Skin epidermis (tissue), 12 donors: ENCODE data around the gene INPP4B.

Experiments
- H3K27ac ChIP-seq, 21 experiments: fragments of 200-600 bp; sonication (generic) in 11 of 21; one replicate each; pipeline ENCODE4 v1.5.0; 2020; ENCODE audit warnings: mild to moderate bottlenecking in 3 of 21, inconsistent platforms in 2 of 21, moderate library complexity in 2 of 21
- H3K4me3 ChIP-seq, 7 experiments: fragments of 200-600 bp; sonication (generic) in 2 of 7; one replicate each; pipeline ENCODE4 v1.5.0; 2020; ENCODE audit warnings: inconsistent platforms in 2 of 7, mild to moderate bottlenecking in 2 of 7, moderate library complexity in 1 of 7

The INPP4B gene

DNA sequence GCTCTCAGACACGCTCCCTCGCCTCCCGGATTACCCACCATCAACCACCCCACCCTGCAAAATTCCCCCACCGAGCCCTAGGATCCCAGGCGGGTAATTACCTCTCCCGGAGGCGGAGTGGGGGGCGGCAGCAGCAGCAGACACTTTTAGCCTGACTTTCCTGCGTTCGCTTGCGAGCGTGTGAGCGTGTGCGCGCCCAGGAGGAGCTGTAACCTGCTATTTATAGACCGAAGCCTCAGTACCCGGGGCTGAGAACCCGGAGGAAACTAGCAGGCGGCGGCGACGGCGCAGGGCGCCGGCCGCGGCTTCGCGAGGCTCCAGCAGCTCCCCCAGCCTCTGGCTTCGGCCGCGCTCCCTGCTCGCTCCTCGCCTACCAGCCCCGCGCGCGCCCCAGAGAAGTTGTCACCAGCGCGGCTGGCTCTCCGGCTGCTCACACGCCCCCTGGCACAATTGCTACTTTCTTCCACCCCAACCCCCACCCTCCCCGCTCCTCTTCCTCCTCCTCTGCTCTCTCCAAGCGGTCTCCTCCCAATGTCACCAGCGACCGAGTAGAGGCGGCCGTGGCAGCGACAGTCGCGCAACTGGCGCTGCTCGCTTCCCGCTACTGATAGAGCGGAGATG is at the start of gene INPP4B:
INPP4B (minus strand) TSS at position 194 of the 621 bp plus-strand sequence.
- peak within 1 kb of the TSS; percentile 36 to 64 (median 45) for H3K4me3 ChIP-seq
- H3K27ac ChIP-seq, result peak within 1 kb of the TSS in 6 of 21 experiments; percentile 3 to 72 (median 44)

DNA sequence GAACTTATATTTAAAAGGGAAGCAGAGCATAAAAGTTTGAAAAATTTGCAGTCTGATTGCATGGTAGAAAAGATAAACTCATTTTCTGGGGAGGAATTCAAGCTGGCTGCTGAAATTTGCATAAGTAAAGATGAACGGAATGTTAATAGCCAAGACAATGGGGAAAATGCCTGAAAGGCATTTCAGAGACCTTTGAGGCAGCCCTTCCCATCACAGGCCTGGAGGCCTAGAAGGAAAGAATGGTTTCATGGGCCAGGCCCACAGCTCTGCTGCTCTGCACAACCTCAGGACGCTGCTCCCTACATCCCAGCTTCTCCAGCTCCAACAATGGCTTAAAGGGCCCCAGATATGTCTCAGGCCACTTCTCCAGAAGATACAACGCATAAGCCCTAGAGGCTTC is 46.9 kb upstream of the INPP4B start:
- Histone ChIP-seq H3K27ac (no peak overlapping the region), H3K4me3 (no peak overlapping the region)

DNA sequence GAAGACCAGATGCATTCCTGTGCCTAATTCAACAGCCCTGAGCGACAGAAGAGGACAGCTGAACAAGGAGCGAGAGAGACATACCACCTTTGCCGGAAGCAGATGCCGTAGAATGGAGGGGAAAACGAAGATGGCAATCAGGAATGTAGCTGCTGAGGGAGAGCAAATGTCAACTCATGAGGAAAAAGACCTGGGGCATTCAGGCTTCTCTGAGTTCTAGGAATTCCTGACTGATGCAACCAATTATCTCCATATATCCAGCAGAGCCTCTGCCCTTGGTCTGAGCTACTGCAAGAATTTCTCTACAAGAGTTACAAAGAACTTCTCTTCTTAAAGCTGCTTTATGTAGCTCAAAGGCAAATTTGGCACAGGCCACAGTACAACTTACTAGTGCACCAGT is 40.5 kb upstream of the INPP4B start:
- no peak overlapping the region for H3K4me3 ChIP-seq
- H3K27ac ChIP-seq, result no peak overlapping the region

DNA sequence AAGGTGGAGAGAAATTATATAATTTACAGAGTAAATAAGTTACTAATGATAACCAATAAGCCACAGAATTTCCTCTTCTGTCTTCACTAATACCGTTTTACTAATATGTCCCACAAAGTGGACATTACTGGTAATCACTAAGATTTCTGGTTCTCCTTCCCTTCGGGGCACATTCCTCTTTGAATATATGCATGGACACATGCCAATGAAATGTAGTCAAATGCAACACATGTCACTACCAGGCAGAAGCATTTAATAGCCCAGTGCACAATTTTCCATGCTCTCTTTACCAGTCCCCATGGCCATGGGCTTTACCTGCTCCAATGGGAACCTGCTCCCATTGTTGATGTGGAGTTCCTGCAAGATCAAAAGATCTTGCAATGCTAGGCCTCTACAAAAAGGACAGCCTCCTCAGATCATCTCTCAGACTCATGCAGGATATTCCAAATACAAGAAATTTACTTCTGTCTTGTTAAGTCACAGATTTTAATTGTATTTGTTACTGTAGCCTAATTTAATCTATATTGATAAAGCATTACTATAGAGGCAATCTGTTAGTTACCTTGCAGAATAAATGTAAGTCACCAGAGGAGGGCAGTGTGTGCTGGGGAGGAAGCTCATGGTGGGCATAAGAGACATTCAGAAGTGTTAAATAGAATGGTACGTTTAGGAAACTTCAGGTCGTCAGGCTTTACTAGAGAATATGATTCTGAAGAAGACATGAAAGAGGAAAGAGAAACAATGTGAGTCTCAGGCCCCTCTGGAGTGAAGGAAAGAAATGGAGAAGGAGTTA is 37.1 kb upstream of the INPP4B start:
- Histone ChIP-seq H3K4me3 (no peak overlapping the region), H3K27ac (no peak overlapping the region)

DNA sequence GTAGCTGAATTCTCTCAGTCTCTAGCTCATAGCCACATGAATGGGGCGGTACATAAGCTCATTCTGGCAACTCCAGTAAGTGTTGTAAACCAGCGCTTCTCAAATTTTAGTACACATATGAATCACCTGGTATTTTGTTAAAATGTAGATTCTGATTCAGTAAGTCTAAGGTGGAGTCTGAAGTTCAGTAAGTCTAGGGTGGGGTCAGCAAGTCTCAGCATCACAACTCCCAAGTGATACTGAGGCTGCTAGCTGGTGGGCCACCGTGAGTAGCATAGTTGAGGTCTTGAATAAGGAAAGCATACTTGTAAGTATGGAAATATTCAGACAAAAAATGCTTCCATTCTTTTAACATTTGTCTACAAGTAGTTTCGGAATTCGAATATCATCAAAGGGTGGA is 36.1 kb upstream of the INPP4B start:
- Histone ChIP-seq H3K4me3 (no peak overlapping the region), H3K27ac (no peak overlapping the region)

DNA sequence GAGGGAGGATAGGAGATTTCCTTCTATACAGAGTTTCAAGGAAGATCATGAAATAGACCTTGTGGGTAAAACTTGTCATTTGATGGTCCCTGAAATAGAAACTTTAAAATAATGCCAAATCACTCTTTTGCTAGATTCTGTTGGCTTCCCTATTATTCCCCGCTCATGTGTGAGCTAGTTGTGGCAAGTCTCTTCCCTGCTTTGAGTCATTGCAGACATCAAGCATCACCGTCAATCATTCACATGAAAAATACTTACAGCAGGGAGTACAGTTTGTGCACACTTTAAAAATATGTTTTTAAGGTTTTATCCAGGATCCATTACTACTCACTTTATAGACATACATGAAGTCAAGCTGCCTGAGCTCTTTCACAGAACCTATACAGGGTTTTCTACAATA is 35.2 kb upstream of the INPP4B start:
- no peak overlapping the region for H3K27ac ChIP-seq
- H3K4me3 ChIP-seq, result no peak overlapping the region

DNA sequence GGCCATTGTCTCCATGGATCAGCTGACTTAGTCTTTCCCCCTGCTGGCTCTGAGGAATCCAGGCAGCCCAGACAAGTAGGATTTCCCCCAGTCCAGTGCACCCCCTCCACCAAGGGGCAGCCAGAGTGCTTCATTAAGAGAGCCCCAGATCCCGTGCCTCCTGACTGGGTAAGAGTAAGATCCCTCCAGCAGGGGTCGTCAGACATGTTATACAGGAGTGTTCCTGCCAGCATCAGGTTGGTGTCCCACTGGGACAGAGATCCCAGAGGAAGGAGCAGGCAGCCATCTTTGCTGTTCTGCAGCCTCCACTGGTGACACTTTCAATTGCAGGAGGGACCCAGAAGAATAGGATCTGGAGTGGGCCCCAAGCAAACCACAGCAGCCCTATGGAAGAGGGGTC is 29.0 kb upstream of the INPP4B start:
- no peak overlapping the region for H3K27ac ChIP-seq
- no peak overlapping the region for H3K4me3 ChIP-seq

DNA sequence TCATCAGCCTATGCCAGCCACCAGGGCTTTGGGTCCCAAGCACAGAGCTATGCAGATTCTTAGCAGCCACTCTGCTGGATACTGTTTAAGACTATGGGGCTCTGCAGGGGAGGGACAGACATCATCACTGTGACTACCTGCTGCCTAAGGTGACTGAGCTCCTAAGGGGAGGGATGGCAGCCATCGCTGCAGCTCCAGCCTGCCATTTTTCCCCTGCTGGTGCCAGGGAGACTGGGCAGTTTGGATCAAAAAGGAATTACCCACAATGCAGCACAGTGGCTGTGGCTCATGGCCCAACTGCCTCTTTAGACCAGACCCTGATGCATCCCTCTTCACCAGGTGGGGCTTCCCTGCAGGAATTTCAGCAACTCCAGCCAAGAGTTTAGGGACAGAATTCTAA is 28.6 kb upstream of the INPP4B start:
- Histone ChIP-seq H3K27ac (no peak overlapping the region), H3K4me3 (no peak overlapping the region)

DNA sequence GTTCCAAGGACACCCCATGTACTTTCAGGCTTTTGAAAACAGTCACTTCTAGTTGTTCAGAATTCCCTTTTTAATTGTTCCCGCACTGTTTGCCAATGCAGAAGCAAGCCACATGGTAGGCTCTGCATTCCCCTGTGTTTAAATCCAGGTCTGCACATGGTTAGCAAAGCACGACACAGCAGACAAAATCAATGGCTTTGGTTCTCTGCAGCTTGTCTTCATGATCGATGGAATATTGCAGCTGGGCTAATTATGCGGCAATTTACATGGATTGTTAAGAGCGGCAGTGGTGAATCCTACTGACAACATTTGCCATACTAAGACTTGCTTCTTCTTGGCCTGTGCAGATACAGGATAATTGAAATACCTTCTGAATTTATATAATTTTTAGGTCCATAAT is 20.6 kb upstream of the INPP4B start:
- no peak overlapping the region for H3K27ac ChIP-seq
- H3K4me3 ChIP-seq, result no peak overlapping the region

DNA sequence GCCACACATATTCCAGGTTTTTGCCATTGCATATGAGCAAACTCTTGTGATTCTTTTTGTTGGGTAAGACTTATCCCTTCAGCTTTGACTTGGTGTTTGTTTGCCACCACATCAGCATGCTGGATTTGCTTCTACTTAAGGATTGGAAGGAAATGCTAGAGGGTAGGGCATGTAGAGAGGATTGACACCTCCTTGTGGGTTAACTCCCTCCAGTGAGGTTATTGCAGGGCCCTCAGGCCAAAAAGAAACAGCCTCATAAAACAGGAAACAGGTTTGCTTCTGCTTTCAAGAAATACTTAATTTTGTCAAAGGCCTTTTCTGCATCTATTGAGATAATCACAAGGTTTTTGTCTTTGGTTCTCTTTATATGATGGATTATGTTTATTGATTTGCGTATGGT is 15.2 kb upstream of the INPP4B start:
- no peak overlapping the region for H3K4me3 ChIP-seq
- H3K27ac ChIP-seq, result no peak overlapping the region

DNA sequence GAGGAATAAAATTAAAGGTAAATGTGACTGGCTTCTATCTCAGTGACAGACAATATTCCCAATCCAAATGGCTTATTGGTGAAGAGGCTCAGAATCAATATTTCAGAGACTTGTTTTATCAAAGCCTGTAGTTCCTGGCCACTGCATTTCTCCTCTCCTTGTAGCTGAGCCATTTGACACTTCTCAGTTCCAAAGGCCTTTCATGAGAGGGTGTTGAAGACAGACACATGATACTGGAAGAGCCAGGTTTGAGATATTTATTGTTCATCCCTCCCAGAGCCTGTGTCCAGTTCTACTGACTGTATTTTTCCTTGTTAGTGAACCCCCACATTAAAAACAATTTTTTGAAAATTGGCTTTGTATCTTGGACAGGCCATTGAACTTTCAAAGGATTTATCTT is 12.9 kb upstream of the INPP4B start:
- no peak overlapping the region for H3K4me3 ChIP-seq

DNA sequence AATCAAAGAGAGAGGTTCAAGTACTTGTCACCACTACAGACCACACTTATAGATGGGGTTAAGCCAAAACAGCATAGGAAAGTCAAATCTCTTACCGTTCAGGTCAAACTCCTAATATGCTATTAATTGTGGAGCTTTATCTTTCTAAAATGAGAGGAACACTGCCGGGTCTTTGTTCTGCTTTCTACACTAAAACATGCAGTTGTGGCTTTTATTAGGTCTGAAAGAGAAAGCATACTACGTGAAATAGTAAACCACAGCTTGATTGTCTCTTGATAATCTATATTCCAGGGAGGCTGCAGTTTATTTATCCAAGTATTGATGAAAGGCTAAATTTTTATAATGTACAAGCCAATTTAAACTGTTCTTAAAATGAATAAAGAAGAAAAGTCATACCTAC is 12.3 kb upstream of the INPP4B start:
- Histone ChIP-seq H3K4me3 (no peak overlapping the region), H3K27ac (no peak overlapping the region)

More for the DNA sequence above, 12.9 kb upstream of the INPP4B start:
- no peak overlapping the region for H3K27ac ChIP-seq

DNA sequence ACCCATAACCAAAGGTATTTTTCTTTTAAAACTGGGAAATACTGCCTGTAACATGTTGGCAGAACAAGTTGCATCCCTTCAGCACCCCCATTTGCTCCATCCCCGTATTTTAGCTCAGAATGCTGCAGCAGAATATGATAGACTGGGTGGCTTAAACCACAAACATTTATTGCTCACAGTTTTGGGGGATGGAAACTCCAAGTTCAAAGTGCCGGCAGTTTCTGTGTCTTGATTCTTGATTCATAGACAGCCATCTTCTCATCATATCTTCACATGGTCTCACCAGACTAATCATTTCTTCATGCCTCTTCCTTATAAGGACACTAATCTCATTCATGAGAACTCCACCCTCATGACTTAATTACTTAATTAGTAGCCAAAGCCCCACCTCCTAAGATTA is 10.5 kb upstream of the INPP4B start:
- no peak overlapping the region for H3K27ac ChIP-seq
- H3K4me3 ChIP-seq, result no peak overlapping the region

DNA sequence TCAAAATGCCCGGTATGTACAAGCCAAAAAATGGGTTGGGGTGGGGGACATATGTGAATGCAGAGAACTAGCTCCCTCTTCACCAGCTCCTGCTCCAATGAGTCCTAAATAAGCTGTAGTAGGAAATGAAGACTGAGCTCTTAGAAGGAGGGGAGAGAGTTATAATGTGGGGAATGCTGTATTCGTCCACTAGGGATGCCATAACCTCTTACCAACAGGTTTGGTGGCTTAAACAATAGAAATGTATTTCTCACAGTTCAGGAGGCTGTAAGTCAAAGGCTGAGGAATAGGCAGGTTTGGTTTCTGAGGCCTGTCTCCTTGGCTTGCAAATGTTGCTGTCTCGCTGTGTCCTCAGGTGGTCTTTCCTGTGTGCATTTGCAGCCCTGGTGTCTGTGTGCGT is 4.4 kb upstream of the INPP4B start:
- no peak overlapping the region for H3K27ac ChIP-seq
- no peak overlapping the region for H3K4me3 ChIP-seq

DNA sequence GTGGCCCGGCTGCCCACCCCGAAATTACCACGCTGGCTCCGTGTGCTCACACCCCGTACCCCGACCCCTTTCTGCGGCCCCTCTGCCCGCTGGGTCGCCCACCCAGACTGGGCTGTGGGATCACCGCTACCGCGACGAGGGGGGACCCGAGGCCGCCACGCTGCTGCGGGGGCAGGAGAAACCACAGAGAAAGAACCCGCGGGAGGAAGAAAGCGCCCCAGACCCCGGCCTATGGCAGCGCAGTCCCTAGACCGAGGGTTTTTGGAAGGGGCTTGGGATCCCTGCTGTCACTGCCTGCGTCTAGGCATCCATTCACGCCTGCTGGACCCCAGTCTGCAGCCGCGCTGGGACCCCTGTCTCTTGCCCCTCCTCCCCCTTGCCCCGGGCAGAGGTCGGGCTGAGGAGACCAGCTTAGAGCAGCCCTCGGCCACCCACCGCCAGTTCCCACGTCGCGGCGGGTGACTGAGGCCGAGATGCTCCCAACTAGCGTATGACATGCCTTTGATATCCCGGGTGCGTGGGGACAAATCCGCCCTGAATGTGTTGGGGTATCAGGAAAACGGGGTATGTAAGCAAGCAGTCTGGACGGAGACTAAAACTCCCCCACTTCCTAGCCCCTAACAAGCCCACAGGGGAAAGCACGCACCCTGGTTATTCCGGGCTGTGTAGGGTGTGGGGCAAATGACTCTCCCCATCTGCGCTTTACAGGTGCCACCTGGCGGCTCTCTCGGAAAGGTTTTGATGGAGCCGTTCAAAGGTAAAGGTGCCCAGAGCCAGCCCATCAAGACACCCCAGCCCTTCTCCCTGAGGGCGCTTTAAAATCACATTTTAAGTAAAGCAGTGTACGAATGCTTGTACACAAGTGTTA is 862 bp upstream of the INPP4B start:
- H3K4me3 ChIP-seq, result peak overlapping the region; percentile 36 to 64 (median 45)
- peak overlapping the region in 5 of 21 experiments; percentile 3 to 72 (median 46) for H3K27ac ChIP-seq

DNA sequence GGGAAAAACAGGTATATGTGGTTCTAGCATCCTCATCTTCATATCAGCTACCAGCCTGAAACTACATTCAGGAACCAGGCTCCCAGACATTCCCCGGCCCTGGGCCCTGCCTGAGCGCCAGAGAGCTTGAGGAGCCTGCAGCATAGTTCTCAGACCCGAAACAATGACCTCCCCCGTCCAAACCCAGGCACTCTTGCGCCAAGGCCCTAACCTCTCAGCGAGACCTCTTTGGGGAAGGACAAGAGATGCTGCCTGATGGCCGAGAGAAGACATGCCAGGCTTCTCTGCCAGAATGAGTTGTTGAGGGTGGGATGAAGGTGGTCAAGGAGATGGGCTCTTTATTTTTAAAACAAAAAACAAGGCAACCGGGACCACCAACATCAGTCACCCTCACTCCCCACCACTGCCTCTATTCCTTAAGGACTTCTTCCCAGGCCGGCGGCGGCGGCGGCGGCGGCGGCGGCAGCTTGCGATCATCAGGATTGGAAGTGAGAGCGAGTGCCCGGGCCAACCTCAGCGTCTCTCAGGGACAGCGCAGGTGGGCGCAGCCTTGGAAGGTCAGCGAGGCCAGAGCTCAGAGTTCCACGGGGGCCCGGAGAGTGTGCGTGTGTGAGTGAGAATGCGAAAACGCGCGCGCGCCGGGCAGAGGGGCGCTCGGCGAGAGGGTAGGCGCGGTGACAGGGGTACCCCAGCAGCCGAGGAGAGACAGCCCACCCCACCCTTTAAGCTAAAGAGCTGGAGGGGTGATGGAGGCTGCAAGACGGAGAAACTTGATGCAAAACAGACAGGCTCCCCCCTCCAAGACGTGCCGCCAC is 601 bp downstream of the INPP4B start:
- Histone ChIP-seq H3K4me3 (peak overlapping the region; percentile 36 to 64 (median 45)), H3K27ac (peak overlapping the region in 6 of 21 experiments; percentile 3 to 72 (median 44))

DNA sequence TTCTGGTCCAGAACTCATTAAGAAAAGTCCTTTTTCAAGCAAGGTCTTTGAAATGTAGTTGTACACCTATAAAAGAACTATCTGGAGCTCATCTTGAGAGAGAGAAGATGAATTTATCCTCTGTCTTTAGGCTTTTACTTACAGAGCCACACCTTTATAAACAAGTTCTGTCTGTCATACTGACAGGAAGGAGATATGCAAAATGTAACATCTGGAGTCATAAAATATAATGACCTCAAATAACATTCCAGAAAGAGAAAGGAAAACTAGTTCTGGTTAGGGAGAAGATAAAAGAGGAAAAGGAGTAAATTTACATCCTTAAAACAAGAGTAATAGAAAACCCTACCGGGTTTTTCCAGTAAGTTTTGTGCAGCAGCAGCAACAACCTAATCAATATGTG is 1.3 kb downstream of the INPP4B start:
- H3K4me3 ChIP-seq, result peak overlapping the region in 1 of 7 experiments; percentile 64

DNA sequence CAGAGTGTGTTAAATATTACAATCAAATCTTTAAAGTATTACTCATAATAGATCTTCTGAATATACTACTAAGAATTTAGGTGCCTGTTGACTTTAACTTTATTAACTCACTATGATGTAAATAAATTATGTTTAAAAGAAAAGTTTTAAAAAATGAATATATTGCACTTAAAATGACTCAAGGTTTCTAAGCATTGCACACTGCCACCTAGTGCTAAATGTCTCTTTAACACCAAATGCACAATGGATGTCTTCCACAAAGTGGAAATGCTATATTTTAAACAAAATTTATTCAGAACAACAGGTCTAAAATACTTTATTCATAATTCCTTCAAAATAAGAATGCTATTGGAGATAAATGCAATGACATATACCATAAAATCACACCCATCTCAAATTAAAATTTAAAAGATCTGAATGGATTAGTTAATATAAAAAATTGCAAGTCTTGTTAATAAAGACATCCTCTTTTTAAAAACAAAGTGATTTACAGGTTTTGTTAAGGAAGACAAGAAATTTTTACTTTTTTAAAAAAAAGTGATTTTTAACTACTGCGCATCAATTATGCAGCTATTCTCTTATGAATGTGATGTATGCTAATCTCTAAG is 5.5 kb downstream of the INPP4B start:
- no peak overlapping the region for H3K27ac ChIP-seq
- H3K4me3 ChIP-seq, result no peak overlapping the region

More for the DNA sequence above, 1.3 kb downstream of the INPP4B start:
- no peak overlapping the region for H3K27ac ChIP-seq

DNA sequence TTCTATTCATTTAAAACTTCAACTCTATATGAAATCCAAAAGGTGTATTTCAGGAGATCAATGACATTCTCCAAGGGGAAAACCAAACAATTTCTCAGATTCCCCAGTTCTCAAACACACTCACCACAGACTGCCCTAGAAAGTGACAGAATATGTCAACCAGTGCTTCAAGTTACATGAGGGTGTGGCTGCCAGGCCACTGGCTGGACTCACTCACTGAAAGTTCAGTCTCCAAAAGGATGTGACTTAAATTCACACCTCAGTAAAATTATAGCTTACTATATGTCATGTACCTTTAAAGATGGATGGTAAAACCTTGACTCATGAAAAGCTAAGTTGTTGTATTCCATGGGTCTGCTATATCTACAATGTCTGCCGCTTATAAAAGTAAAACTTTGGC is 7.3 kb downstream of the INPP4B start:
- no peak overlapping the region for H3K4me3 ChIP-seq
- no peak overlapping the region for H3K27ac ChIP-seq
